ENCODE data around the gene CEP95. TPM values are rescaled to one million over a fixed set of nuclear protein-coding genes. Genes with fewer than 3 reads are reported as not detected.

The CEP95 gene
- total RNA-seq, 3 donors from 2014 or later = 37.1 to 50.8 (median 43.3) TPM

DNA sequence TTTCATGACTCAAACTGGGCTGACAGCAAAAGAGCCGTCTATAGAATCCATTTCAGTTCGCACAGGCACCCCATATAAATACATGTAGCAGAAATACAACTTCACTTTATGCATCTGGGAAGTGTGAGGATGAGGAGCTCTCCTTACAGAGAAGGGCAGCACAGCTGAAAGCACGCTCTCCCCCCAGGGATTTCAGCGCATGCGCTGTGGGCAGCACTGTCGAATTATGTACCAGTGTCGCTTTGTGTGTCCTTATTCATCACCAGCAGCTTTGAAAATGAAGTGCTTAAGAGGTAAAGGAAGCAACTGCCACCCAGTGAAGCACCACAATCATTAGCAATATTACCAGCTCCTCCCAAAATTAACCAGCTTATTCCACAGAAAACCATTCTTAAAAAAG, 39.9 kb downstream of the CEP95 start:
- Histone ChIP-seq H3K4me1 (ENCODE audit: low read depth) (no peaks in the 10 kb centered on the region), H3K36me3 (ENCODE audit: low read depth) (no peaks in the 10 kb centered on the region), H3K9me3 (no peaks in the 10 kb centered on the region), H3K4me3 (no peak overlapping the region)
- intact Hi-C loops (cut with DNase I, micrococcal nuclease) = no loop called here
- DNase-seq (no peak), ATAC-seq (no peak)
- no peak for TF ChIP-seq CTCF (IDR thresholded peaks at IDR 0.05)

- no peak for ATAC-seq
- TF ChIP-seq CTCF (IDR thresholded peaks at IDR 0.05) = no peak
- no peak for DNase-seq
- intact Hi-C loops (cut with DNase I, micrococcal nuclease) = no loop called here
- Histone ChIP-seq H3K9me3 (no peaks in the 10 kb centered on the region), H3K4me3 (no peak overlapping the region), H3K4me1 (ENCODE audit: low read depth) (no peaks in the 10 kb centered on the region), H3K36me3 (ENCODE audit: low read depth) (no peaks in the 10 kb centered on the region)
Measured at GRCh38 chr17:64547319-64547718, 40.5 kb downstream of the CEP95 start.

DNA sequence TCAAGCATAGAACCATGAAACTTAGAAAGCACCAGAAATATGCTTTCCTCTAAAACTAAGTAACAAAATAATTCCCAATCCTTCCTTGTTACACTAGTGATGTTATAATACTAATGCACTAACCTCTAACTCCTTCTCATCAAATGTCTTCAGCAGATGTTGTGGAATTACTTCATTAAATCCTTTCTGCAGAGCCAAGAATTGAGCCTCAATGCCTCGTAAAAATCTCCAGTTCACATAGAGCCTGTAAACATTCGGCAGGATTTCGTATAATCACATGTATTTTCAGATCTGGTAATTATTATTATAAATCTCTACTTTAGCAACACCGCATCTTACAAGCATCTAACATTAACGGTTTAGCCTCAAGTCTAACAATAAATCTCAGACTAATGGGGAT, 44.7 kb downstream of the CEP95 start:
- Histone ChIP-seq H3K4me1 (ENCODE audit: low read depth) (no peaks in the 10 kb centered on the region), H3K9me3 (no peaks in the 10 kb centered on the region), H3K36me3 (ENCODE audit: low read depth) (no peaks in the 10 kb centered on the region), H3K4me3 (no peak overlapping the region)
- TF ChIP-seq CTCF (IDR thresholded peaks at IDR 0.05) = no peak
- intact Hi-C loops (cut with DNase I, micrococcal nuclease) = no loop called here
- ATAC-seq = no peak
- no peak for DNase-seq

GRCh38 chr17:64554028-64554637, 47.4 kb downstream of the CEP95 start:
- no peak for TF ChIP-seq CTCF (IDR thresholded peaks at IDR 0.05)
- Histone ChIP-seq H3K36me3 (ENCODE audit: low read depth) (no peaks in the 10 kb centered on the region), H3K4me1 (ENCODE audit: low read depth) (no peaks in the 10 kb centered on the region), H3K9me3 (no peaks in the 10 kb centered on the region), H3K4me3 (no peak overlapping the region)
- intact Hi-C loops (cut with DNase I, micrococcal nuclease) = no loop called here
- DNase-seq (no peak), ATAC-seq (no peak)

GRCh38 chr17:64555281-64555680, 48.5 kb downstream of the CEP95 start:
- DNase-seq (no peak), ATAC-seq (no peak)
- H3K9me3 ChIP-seq = no peaks in the 10 kb centered on the region
- no peak for TF ChIP-seq CTCF (IDR thresholded peaks at IDR 0.05)
- H3K36me3 ChIP-seq (ENCODE audit: low read depth) = no peaks in the 10 kb centered on the region
- intact Hi-C loops (cut with DNase I, micrococcal nuclease) = no loop called here
- no peak overlapping the region for H3K4me3 ChIP-seq
- H3K4me1 ChIP-seq (ENCODE audit: low read depth) = no peaks in the 10 kb centered on the region

- no peak for TF ChIP-seq CTCF (IDR thresholded peaks at IDR 0.05)
- no peak for DNase-seq
- Histone ChIP-seq H3K4me1 (ENCODE audit: low read depth) (no peaks in the 10 kb centered on the region), H3K36me3 (ENCODE audit: low read depth) (no peaks in the 10 kb centered on the region), H3K9me3 (no peaks in the 10 kb centered on the region), H3K4me3 (no peak overlapping the region)
- intact Hi-C loops (cut with DNase I, micrococcal nuclease) = no loop called here
- no peak for ATAC-seq
Measured at GRCh38 chr17:64564098-64564497, 57.3 kb downstream of the CEP95 start.
